Psoas muscle (tissue), 8 donors: ENCODE measurements around the gene SRSF7. TPM values are rescaled to one million over a fixed set of nuclear protein-coding genes. Genes with fewer than 3 reads are reported as not detected.

ENCODE experiments used
- ATAC-seq, 4 donors: fragments of 200-7000 bp; cut with Tn5 transposase; one replicate each; pipeline ENCODE4 v1.9.1; 2020; ENCODE audit warnings: moderate library complexity in 3 of 4, mild to moderate bottlenecking in 2 of 4
- DNase-seq, 2 donors: peaks; one replicate each; pipeline ENCODE4 v3.0.0-alpha.2; 2020
- H3K27ac ChIP-seq: fragments of 200-600 bp; one replicate; pipeline ENCODE4 v1.8.0; 2022
- H3K27me3 ChIP-seq, 3 donors: fragments of 200-600 bp in 1 of 3; one replicate each; pipeline versions ENCODE4 v1.6.1 to v1.8.0; 2013 to 2022; ENCODE audit warnings: low read length in 2 of 3, mild to moderate bottlenecking in 2 of 3, moderate library complexity in 1 of 3; ENCODE audit not compliant: insufficient read depth in 3 of 3
- H3K36me3 ChIP-seq, 2 donors: fragments of 200-600 bp in 1 of 2; one replicate each; pipeline versions ENCODE4 v1.6.1 to v1.8.0; 2013 to 2022; ENCODE audit warnings: low read depth in 1 of 2, mild to moderate bottlenecking in 1 of 2, moderate library complexity in 1 of 2; ENCODE audit not compliant: insufficient read depth in 1 of 2
- H3K4me1 ChIP-seq: fragments of 200-600 bp; one replicate; pipeline ENCODE4 v1.8.0; 2022
- H3K4me3 ChIP-seq: fragments of 200-600 bp; one replicate; pipeline ENCODE4 v1.8.0; 2022; ENCODE audit warnings: mild to moderate bottlenecking
- H3K9me3 ChIP-seq: fragments of 200-600 bp; one replicate; pipeline ENCODE4 v1.8.0; 2022
- CTCF ChIP-seq: fragments of 200-600 bp; IDR thresholded peaks from one replicate; pipeline ENCODE4 v1.8.0; 2022; ENCODE audit warnings: antibody characterized with exemption
- WGBS, 3 donors: extraction: QIAGEN DNeasy Blood & Tissue Kit; methylation state at CpG; one replicate each; pipeline versions ENCODE4 v1.1.6 to v1.1.7; 2013; 5-methylcytosine and 5-hydroxymethylcytosine counted together
- intact Hi-C, 2 donors: fragments of 100-400 bp; cut with DNase I; formaldehyde crosslinking; loops; one replicate each; pipeline versions ENCODE4 v1.11.0 to v1.14.2; 2022
- polyA plus RNA-seq, 3 donors: library from polyadenylated mRNA; stranded (reverse); fragments of 200-250 nt; gene quantifications; one replicate each; pipeline ENCODE4 v1.2.3, GENCODE V29; 2013
- total RNA-seq, 4 donors: library from RNA; stranded (reverse); fragmentation: NEBNext Ultra II Directional in 2 of 4; extraction: Animal tissue kit (Norgen Biotek cat#: 25700) in 2 of 4; gene quantifications; one replicate each; pipeline versions ENCODE4 v1.2.1 to v1.2.4, GENCODE V29; 2021 to 2023
- donor health status: healthy with polysubstance abuse.
- donor health status: DM: no; HTN: no; CAD: no; lungs with moderate emphysema.
- donor health status: Bipolar disorder and iron deficiency.
- donor health status: healthy.
- donor health status: DM: yes; HTN: yes; CAD: no.
- donor health status: DM: no; HTN: no; CAD: no.
- donor health status: DM: no; HTN: no; CAD: no.
- donor health status: DM: yes; HTN: yes; CAD: no.

The SRSF7 gene
- total and polyA plus RNA-seq, 7 donors, result 26.0 to 111 (median 45.8) TPM

- no peak for DNase-seq
- intact Hi-C loops, result loop anchor here (1.0 to 10.0 kb wide), 6 partner anchors 11 to 427 kb away; partner anchors contain the start of gene ATL2 (in 1 of the 2)
- no peaks in the 10 kb centered on the region for H3K9me3 ChIP-seq
- no peak for ATAC-seq
- H3K4me1 ChIP-seq, result peaks cover 34% of the 10 kb centered on the region
- no peaks in the 10 kb centered on the region for H3K27me3 ChIP-seq
- 51 to 70% (median 60%) methylated on average over 3 of the region's 3 CpGs for WGBS, 3 donors
- H3K36me3 ChIP-seq, result peaks cover 14 to 88% of the 10 kb centered on the region in 2 donors
- TF ChIP-seq CTCF, result no peak
- no peak overlapping the region for H3K27ac ChIP-seq
- no peak overlapping the region for H3K4me3 ChIP-seq
Observed at GRCh38 chr2:38743672-38744398, 7.3 kb downstream of the SRSF7 start.

- peaks cover 10 to 88% of the 10 kb centered on the region in 2 donors for H3K36me3 ChIP-seq
- no peak overlapping the region for H3K27ac ChIP-seq
- peak; percentile 15 to 17 (median 16) for ATAC-seq
- TF ChIP-seq CTCF, result no peak
- WGBS, 3 donors, result 81 to 87% (median 82%) methylated on average over 10 of the region's 10 CpGs
- intact Hi-C loops, result loop anchor here (1.0 to 10.0 kb wide), 5 partner anchors 14 to 426 kb away; partner anchors contain the start of gene ATL2 (in 1 of the 2)
- peaks cover 30% of the 10 kb centered on the region for H3K4me1 ChIP-seq
- H3K27me3 ChIP-seq, result no peaks in the 10 kb centered on the region
- no peak overlapping the region for H3K4me3 ChIP-seq
- no peak for DNase-seq
- H3K9me3 ChIP-seq, result no peaks in the 10 kb centered on the region
Observed at GRCh38 chr2:38742797-38743559, 8.2 kb downstream of the SRSF7 start.

- Histone ChIP-seq H3K4me3 (no peak overlapping the region), H3K9me3 (no peaks in the 10 kb centered on the region), H3K36me3 (peaks cover 9 to 87% of the 10 kb centered on the region in 2 donors), H3K27me3 (no peaks in the 10 kb centered on the region), H3K4me1 (peaks cover 21% of the 10 kb centered on the region), H3K27ac (no peak overlapping the region)
- intact Hi-C loops, result loop anchor here (2.0 to 10.0 kb wide), 5 partner anchors 159 to 424 kb away; partner anchors contain the start of gene ATL2 (in 1 of the 2)
- 58 to 68% (median 61%) methylated on average over 11 of the region's 11 CpGs for WGBS, 3 donors
- TF ChIP-seq CTCF, result peak; percentile 72
- peak; percentile 24 to 49 (median 32) for ATAC-seq
- DNase-seq, result peak in 1 of 2 donors; percentile 32
Observed at GRCh38 chr2:38740851-38741731, 10.1 kb downstream of the SRSF7 start.

- Histone ChIP-seq H3K9me3 (no peaks in the 10 kb centered on the region), H3K36me3 (peaks cover 9 to 84% of the 10 kb centered on the region in 2 donors), H3K4me1 (peaks cover 12% of the 10 kb centered on the region), H3K27me3 (no peaks in the 10 kb centered on the region), H3K27ac (no peak overlapping the region), H3K4me3 (no peak overlapping the region)
- intact Hi-C loops, result no loop called here
- WGBS, 3 donors, result 95 to 99% (median 97%) methylated on average over 2 of the region's 2 CpGs
- no peak for TF ChIP-seq CTCF
- ATAC-seq, result no peak
- DNase-seq, result no peak
Observed at GRCh38 chr2:38739524-38739923, 11.6 kb downstream of the SRSF7 start.
